HCT116 (cell line): ENCODE results near the gene RBM47. TPM values are rescaled to one million over a fixed set of nuclear protein-coding genes. Genes with fewer than 3 reads are reported as not detected.
"Not testable (repeated sequence)": the region's sequence is repeated elsewhere in the genome, so short reads cannot be mapped to it uniquely, and the experiment has no call there.

ENCODE experiments used
- ATAC-seq: fragments of 200-7000 bp; cut with Tn5 transposase; 2 replicates; pipeline ENCODE4 v1.9.1; 2020; ENCODE audit warnings: mild to moderate bottlenecking, moderate library complexity
- BruUV-seq: library from RNA; stranded (reverse); fragments of 400-500 nt; replicated peaks from 2 replicates; lab custom pipeline; 2021; lab: Mats Ljungman, UMichigan
- CTCF ChIA-PET: fragments of 300-600 bp; sonication (Branson Sonifier 250); formaldehyde crosslinking; loops from one replicate; lab custom pipeline; 2021; ENCODE audit warnings: antibody characterized with exemption; lab: Charles Lee
- POLR2A ChIA-PET: fragments of 300-600, 350-600 bp; sonication (Branson Sonifier 250); formaldehyde crosslinking; loops from one replicate; lab custom pipeline; 2021; ENCODE audit warnings: antibody characterized with exemption; lab: Charles Lee
- RAD21 ChIA-PET, 2 experiments: fragments of 300-600 bp; sonication (Branson Sonifier 250); formaldehyde crosslinking; loops; one replicate each; lab custom pipeline; 2023; ENCODE audit warnings: low total read pairs in 2 of 2; ENCODE audit not compliant: uncharacterized antibody in 2 of 2, unreplicated experiment in 2 of 2, low non-redundant PET in 1 of 2; lab: Charles Lee
- DNase-seq: peaks from one replicate; pipeline ENCODE4 v3.0.0-alpha.2; 2010; ENCODE audit warnings: low read depth, low spot score
- H2AFZ ChIP-seq: fragments of 200-600 bp; shearing (Covaris generic), sonication (generic); 2 replicates; pipeline ENCODE4 v1.6.1; 2017; ENCODE audit warnings: low read depth, mixed run types, mixed read lengths, antibody characterized with exemption, low read length; ENCODE audit not compliant: poor library complexity, severe bottlenecking
- H3K27ac ChIP-seq: 2 replicates; pipeline ENCODE4 v1.5.1; 2012; ENCODE audit warnings: low read depth, low read length
- H3K27me3 ChIP-seq: fragments of 200-600 bp; sonication (generic); 2 replicates; pipeline ENCODE4 v1.6.1; 2016; ENCODE audit warnings: mixed run types, low read length, mixed read lengths; ENCODE audit not compliant: insufficient read depth
- H3K36me3 ChIP-seq, 2 experiments: fragments of 200-500 bp in 1 of 2; fragments of 200-600 bp in 1 of 2; sonication (Bioruptor generic) in 1 of 2; sonication (generic) in 1 of 2; 2 replicates each; pipeline versions ENCODE4 v1.5.1 to v1.6.1; 2014 to 2016; ENCODE audit warnings: low read length in 2 of 2, inconsistent platforms in 1 of 2, mixed read lengths in 1 of 2, mixed run types in 1 of 2; ENCODE audit not compliant: insufficient read depth in 2 of 2, control insufficient read depth in 1 of 2
- H3K4me1 ChIP-seq, 2 experiments: fragments of 200-600 bp in 1 of 2; sonication (generic) in 1 of 2; 2 replicates each; pipeline versions ENCODE4 v1.5.1 to v1.6.1; 2012 to 2017; ENCODE audit warnings: low read length in 2 of 2, inconsistent platforms in 1 of 2, mild to moderate bottlenecking in 1 of 2, mixed read lengths in 1 of 2, mixed run types in 1 of 2, moderate library complexity in 1 of 2; ENCODE audit not compliant: insufficient read depth in 2 of 2, control insufficient read depth in 1 of 2
- H3K4me2 ChIP-seq: fragments of 200-600 bp; sonication (generic); 2 replicates; pipeline ENCODE4 v1.6.1; 2017; ENCODE audit warnings: mixed run types, low read length, mixed read lengths
- H3K4me3 ChIP-seq, 2 experiments: fragments of 200-600 bp in 1 of 2; sonication (generic) in 1 of 2; replicated peaks in 1 of 2; 2 replicates each; pipeline ENCODE4 v1.5.1; 2011 to 2016; ENCODE audit warnings: low read length in 2 of 2, control low read depth in 1 of 2, low read depth in 1 of 2, mild to moderate bottlenecking in 1 of 2, mixed read lengths in 1 of 2, mixed run types in 1 of 2
- H3K79me2 ChIP-seq: fragments of 200-600 bp; sonication (generic); 2 replicates; pipeline ENCODE4 v1.6.1; 2017; ENCODE audit warnings: mild to moderate bottlenecking, mixed run types, low read length, moderate library complexity, mixed read lengths; ENCODE audit not compliant: insufficient read depth
- H3K9ac ChIP-seq: fragments of 200-600 bp; sonication (generic); 2 replicates; pipeline ENCODE4 v1.6.1; 2016; ENCODE audit warnings: low read length, mixed read lengths
- H3K9me2 ChIP-seq: fragments of 200-600 bp; sonication (generic), shearing (Covaris generic); 2 replicates; pipeline ENCODE4 v1.6.1; 2017; ENCODE audit warnings: mixed run types, mild to moderate bottlenecking, moderate library complexity; ENCODE audit not compliant: insufficient read depth
- H3K9me3 ChIP-seq, 2 experiments: fragments of 200-500 bp in 1 of 2; fragments of 200-600 bp in 1 of 2; sonication (Bioruptor generic) in 1 of 2; sonication (generic) in 1 of 2; 2 replicates each; pipeline ENCODE4 v1.6.1; 2014 to 2017; ENCODE audit warnings: low read length in 2 of 2, mixed read lengths in 2 of 2, inconsistent platforms in 1 of 2, low read depth in 1 of 2, mild to moderate bottlenecking in 1 of 2, mixed run types in 1 of 2, moderate library complexity in 1 of 2; ENCODE audit not compliant: control insufficient read depth in 1 of 2, insufficient read depth in 1 of 2
- H4K20me1 ChIP-seq: fragments of 200-600 bp; sonication (generic), shearing (Covaris generic); 2 replicates; pipeline ENCODE4 v1.6.1; 2017; ENCODE audit warnings: mixed run types, mild to moderate bottlenecking, moderate library complexity; ENCODE audit not compliant: insufficient read depth
- CBX3 ChIP-seq: IDR thresholded peaks from 2 replicates; pipeline ENCODE4 v1.6.1; 2012; ENCODE audit warnings: low read depth
- EZH2 ChIP-seq: fragments of 200-600 bp; sonication (generic); IDR thresholded peaks from 2 replicates; pipeline ENCODE4 v1.6.1; 2017; ENCODE audit warnings: antibody characterized with exemption, mixed run types
- EZH2phosphoT487 ChIP-seq: fragments of 200-600 bp; IDR thresholded peaks from 2 replicates; pipeline ENCODE4 v1.6.1; 2018; ENCODE audit warnings: antibody characterized with exemption, borderline replicate concordance
- FOSL1 ChIP-seq: IDR thresholded peaks from 2 replicates; pipeline ENCODE4 v1.6.1; 2012; ENCODE audit warnings: low read depth
- POLR2A ChIP-seq: IDR thresholded peaks from 2 replicates; pipeline ENCODE4 v1.7.0; 2011; ENCODE audit warnings: borderline replicate concordance; ENCODE audit not compliant: insufficient read depth, insufficient read length; ENCODE audit errors: extremely low read depth
- SIN3A ChIP-seq: IDR thresholded peaks from 2 replicates; pipeline ENCODE4 v1.6.1; 2012; ENCODE audit warnings: low read depth
- ZNF274 ChIP-seq: fragments of 200-500 bp; sonication (Bioruptor generic); IDR thresholded peaks from 2 replicates; pipeline ENCODE4 v1.6.1; 2014; ENCODE audit warnings: mild to moderate bottlenecking, low read depth, low read length, inconsistent platforms
- intact Hi-C: fragments of 100-400 bp; cut with micrococcal nuclease; formaldehyde crosslinking; loops from 2 replicates; pipeline ENCODE4 v1.10.0; 2022
- total RNA-seq: library from RNA; stranded (reverse); gene quantifications from one replicate; pipeline ENCODE4 v1.2.1, GENCODE V29; 2021; ENCODE audit not compliant: unreplicated experiment
- TF ChIP-seq, protein P1 (sequence below), 3 experiments: fragments of 200-600 bp in 1 of 3; sonication (generic) in 1 of 3; IDR thresholded peaks in 2 of 3; conservative IDR thresholded peaks in 1 of 3; 2 replicates each; pipeline ENCODE4 v1.5.1; 2012 to 2017; ENCODE audit warnings: low read depth in 2 of 3, low read length in 2 of 3, antibody characterized with exemption in 1 of 3, borderline replicate concordance in 1 of 3, control low read depth in 1 of 3, mild to moderate bottlenecking in 1 of 3, mixed read lengths in 1 of 3, mixed run types in 1 of 3, moderate library complexity in 1 of 3; ENCODE audit not compliant: insufficient read depth in 1 of 3
- TF ChIP-seq, protein P2 (sequence below): IDR thresholded peaks from 2 replicates; pipeline ENCODE4 v1.6.1; 2012; ENCODE audit warnings: low read depth
- TF ChIP-seq, protein P3 (sequence below): IDR thresholded peaks from 2 replicates; pipeline ENCODE4 v1.6.1; 2012

Gene RBM47
- total RNA-seq, 1 experiment from 2014 or later = 22.2 TPM

DNA sequence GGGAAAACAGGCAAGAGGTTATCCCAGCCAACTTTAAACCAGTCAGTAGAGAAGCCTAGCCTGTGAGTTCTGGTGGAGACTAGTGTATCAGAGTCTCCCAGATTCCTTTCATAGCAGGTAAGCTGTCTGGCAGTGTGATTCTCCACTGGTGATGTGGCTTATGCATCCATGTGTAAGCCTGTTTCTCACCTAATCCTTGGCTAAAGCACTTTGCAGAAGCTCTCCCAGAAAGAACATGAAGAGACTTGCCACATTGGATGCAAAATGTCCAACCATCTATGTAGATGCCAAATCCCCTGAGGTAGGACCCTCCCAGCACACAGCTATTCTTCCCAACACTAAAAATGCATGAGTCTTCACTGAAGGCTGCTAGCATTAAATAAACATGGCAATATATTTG lies 182.8 kb downstream of the RBM47 start:
- no TSS peak for BruUV-seq
- Histone ChIP-seq H3K9ac (no peak overlapping the region), H4K20me1 (no peaks in the 10 kb centered on the region), H3K79me2 (no peaks in the 10 kb centered on the region), H3K27ac (no peak overlapping the region), H3K4me2 (no peak overlapping the region), H3K4me1 (no peaks in the 10 kb centered on the region), H3K36me3 (no peaks in the 10 kb centered on the region), H3K9me2 (no peaks in the 10 kb centered on the region), H3K27me3 (no peaks in the 10 kb centered on the region), H3K9me3 (no peaks in the 10 kb centered on the region), H2AFZ (no peak overlapping the region), H3K4me3 (no peak overlapping the region)
- DNase-seq (no peak), ATAC-seq (no peak)
- ChIA-PET RAD21 (interaction anchor here in 1 of 2 experiments (0.6 kb wide), 1 partner anchor 223 kb away, joined by 3 read pairs; no protein-coding TSS in a partner anchor), POLR2A (no interaction called here), CTCF (no interaction called here)
- intact Hi-C loops = no loop called here
- no peak for TF ChIP-seq CBX3
- no peak for TF ChIP-seq FOSL1
- TF ChIP-seq EZH2 = no peak
- TF ChIP-seq POLR2A = no peak
- TF ChIP-seq EZH2phosphoT487 = no peak
- no peak for TF ChIP-seq SIN3A
- TF ChIP-seq, protein P1, sequence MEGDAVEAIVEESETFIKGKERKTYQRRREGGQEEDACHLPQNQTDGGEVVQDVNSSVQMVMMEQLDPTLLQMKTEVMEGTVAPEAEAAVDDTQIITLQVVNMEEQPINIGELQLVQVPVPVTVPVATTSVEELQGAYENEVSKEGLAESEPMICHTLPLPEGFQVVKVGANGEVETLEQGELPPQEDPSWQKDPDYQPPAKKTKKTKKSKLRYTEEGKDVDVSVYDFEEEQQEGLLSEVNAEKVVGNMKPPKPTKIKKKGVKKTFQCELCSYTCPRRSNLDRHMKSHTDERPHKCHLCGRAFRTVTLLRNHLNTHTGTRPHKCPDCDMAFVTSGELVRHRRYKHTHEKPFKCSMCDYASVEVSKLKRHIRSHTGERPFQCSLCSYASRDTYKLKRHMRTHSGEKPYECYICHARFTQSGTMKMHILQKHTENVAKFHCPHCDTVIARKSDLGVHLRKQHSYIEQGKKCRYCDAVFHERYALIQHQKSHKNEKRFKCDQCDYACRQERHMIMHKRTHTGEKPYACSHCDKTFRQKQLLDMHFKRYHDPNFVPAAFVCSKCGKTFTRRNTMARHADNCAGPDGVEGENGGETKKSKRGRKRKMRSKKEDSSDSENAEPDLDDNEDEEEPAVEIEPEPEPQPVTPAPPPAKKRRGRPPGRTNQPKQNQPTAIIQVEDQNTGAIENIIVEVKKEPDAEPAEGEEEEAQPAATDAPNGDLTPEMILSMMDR (IDR thresholded peaks at IDR 0.05 in 2 of 3, conservative IDR thresholded peaks at IDR 0.05 in 1 of 3; ENCODE audit: borderline replicate concordance in 1 of 3, insufficient read depth in 1 of 3, low read depth in 2 of 3, low read length in 2 of 3) = no peak
- TF ChIP-seq, protein P2, sequence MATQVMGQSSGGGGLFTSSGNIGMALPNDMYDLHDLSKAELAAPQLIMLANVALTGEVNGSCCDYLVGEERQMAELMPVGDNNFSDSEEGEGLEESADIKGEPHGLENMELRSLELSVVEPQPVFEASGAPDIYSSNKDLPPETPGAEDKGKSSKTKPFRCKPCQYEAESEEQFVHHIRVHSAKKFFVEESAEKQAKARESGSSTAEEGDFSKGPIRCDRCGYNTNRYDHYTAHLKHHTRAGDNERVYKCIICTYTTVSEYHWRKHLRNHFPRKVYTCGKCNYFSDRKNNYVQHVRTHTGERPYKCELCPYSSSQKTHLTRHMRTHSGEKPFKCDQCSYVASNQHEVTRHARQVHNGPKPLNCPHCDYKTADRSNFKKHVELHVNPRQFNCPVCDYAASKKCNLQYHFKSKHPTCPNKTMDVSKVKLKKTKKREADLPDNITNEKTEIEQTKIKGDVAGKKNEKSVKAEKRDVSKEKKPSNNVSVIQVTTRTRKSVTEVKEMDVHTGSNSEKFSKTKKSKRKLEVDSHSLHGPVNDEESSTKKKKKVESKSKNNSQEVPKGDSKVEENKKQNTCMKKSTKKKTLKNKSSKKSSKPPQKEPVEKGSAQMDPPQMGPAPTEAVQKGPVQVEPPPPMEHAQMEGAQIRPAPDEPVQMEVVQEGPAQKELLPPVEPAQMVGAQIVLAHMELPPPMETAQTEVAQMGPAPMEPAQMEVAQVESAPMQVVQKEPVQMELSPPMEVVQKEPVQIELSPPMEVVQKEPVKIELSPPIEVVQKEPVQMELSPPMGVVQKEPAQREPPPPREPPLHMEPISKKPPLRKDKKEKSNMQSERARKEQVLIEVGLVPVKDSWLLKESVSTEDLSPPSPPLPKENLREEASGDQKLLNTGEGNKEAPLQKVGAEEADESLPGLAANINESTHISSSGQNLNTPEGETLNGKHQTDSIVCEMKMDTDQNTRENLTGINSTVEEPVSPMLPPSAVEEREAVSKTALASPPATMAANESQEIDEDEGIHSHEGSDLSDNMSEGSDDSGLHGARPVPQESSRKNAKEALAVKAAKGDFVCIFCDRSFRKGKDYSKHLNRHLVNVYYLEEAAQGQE = no peak
- TF ChIP-seq, protein P3, sequence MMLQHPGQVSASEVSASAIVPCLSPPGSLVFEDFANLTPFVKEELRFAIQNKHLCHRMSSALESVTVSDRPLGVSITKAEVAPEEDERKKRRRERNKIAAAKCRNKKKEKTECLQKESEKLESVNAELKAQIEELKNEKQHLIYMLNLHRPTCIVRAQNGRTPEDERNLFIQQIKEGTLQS = no peak
- no peak for TF ChIP-seq ZNF274

DNA sequence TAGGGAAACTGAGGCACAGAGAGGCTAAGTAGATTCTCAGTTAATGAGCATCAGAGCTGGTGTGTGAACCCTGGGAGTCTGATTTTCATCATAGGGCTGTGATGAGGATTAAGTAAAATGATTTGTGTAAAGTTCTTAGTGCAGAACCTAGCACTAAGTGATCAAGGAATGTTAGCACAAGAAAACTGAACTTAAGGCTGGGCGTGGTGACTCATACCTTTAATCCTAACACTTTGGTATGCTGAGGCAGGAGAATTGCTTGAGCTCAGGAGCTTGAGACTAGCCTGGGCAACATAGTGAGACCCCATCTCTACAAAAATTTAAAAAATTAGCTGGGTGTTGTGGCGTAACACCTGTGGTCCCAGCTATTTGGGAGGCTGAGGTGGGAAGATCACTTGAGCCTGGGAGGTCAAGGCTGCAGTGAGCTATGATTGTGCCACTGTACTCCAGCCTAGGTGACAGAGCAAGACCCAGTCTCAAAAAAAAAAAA lies 183.4 kb downstream of the RBM47 start:
- ATAC-seq, H4K20me1 ChIP-seq, H3K79me2 ChIP-seq, H3K4me3 ChIP-seq, H3K9ac ChIP-seq, DNase-seq, H2AFZ ChIP-seq, H3K27ac ChIP-seq, BruUV-seq, H3K36me3 ChIP-seq, CTCF ChIA-PET, H3K9me3 ChIP-seq, intact Hi-C loops, H3K4me2 ChIP-seq, H3K9me2 ChIP-seq, POLR2A ChIA-PET, H3K4me1 ChIP-seq, RAD21 ChIA-PET, H3K27me3 ChIP-seq: not testable (repeated sequence)
